MM.1S (cell line): Measurements from ENCODE around the gene NRXN3.
"Not testable (repeated sequence)": the region's sequence is repeated elsewhere in the genome, so short reads cannot be mapped to it uniquely, and the experiment has no call there.

Experiments used
- DNase-seq: peaks from one replicate; pipeline ENCODE4 v3.0.0-alpha.2; 2015
- H2AFZ ChIP-seq: fragments of 300-600 bp; sonication (generic); 2 replicates; pipeline ENCODE4 v1.6.0; 2016; ENCODE audit warnings: antibody characterized with exemption, low read length
- H3F3A ChIP-seq: fragments of 300-600 bp; sonication (generic); 2 replicates; pipeline ENCODE4 v1.6.1; 2016; ENCODE audit warnings: mild to moderate bottlenecking, antibody characterized with exemption, low read length, moderate library complexity, mixed read lengths; ENCODE audit not compliant: insufficient read depth
- H3K27ac ChIP-seq: fragments of 300-600 bp; sonication (generic); 2 replicates; pipeline ENCODE4 v1.5.1; 2016; ENCODE audit warnings: mild to moderate bottlenecking, low read length
- H3K27me3 ChIP-seq: fragments of 300-600 bp; sonication (generic); replicated peaks from 2 replicates; pipeline ENCODE4 v1.6.0; 2016; ENCODE audit warnings: low read length; ENCODE audit not compliant: insufficient read depth
- H3K36me3 ChIP-seq: fragments of 300-600 bp; sonication (generic); replicated peaks from 2 replicates; pipeline ENCODE4 v1.6.1; 2016; ENCODE audit warnings: mild to moderate bottlenecking, low read length, mixed read lengths; ENCODE audit not compliant: insufficient read depth
- H3K4me1 ChIP-seq: fragments of 300-600 bp; sonication (generic); 2 replicates; pipeline ENCODE4 v1.6.1; 2016; ENCODE audit warnings: low read length, mixed read lengths
- H3K4me2 ChIP-seq: fragments of 300-600 bp; sonication (generic); 2 replicates; pipeline ENCODE4 v1.6.0; 2016; ENCODE audit warnings: low read depth, low read length
- H3K4me3 ChIP-seq: fragments of 300-600 bp; sonication (generic); 2 replicates; pipeline ENCODE4 v1.5.1; 2016; ENCODE audit warnings: low read length, mixed read lengths
- H3K79me2 ChIP-seq: fragments of 300-600 bp; sonication (generic); 2 replicates; pipeline ENCODE4 v1.6.1; 2016; ENCODE audit warnings: mixed run types, low read length, mixed read lengths
- H3K9ac ChIP-seq: fragments of 300-600 bp; sonication (generic); 2 replicates; pipeline ENCODE4 v1.6.1; 2016; ENCODE audit warnings: low read length, mixed read lengths
- H3K9me2 ChIP-seq: fragments of 300-600 bp; sonication (generic); replicated peaks from 2 replicates; pipeline ENCODE4 v1.6.1; 2016; ENCODE audit warnings: mild to moderate bottlenecking, low read length, mixed read lengths; ENCODE audit not compliant: insufficient read depth
- H3K9me3 ChIP-seq: fragments of 300-600 bp; sonication (generic); replicated peaks from 2 replicates; pipeline ENCODE4 v1.6.1; 2016; ENCODE audit warnings: mild to moderate bottlenecking, low read length, mixed read lengths; ENCODE audit not compliant: insufficient read depth
- H4K20me1 ChIP-seq: fragments of 300-600 bp; sonication (generic); 2 replicates; pipeline ENCODE4 v1.6.1; 2016; ENCODE audit warnings: mild to moderate bottlenecking, low read length, moderate library complexity, mixed read lengths; ENCODE audit not compliant: insufficient read depth
- EZH2 ChIP-seq: fragments of 300-600 bp; sonication (generic); optimal IDR thresholded peaks from 2 replicates; pipeline ENCODE3; 2017; ENCODE audit warnings: low read depth, mild to moderate bottlenecking, antibody characterized with exemption, low read length, mixed read lengths
- EZH2phosphoT487 ChIP-seq: fragments of 300-600 bp; sonication (generic); IDR thresholded peaks from 2 replicates; pipeline ENCODE4 v1.6.1; 2018; ENCODE audit warnings: antibody characterized with exemption, low read length
- TF ChIP-seq, protein P1 (sequence below): fragments of 300-600 bp; sonication (generic); IDR thresholded peaks from 2 replicates; pipeline ENCODE4 v1.5.1; 2016; ENCODE audit warnings: antibody characterized with exemption, low read length, mixed read lengths

The NRXN3 gene

DNA sequence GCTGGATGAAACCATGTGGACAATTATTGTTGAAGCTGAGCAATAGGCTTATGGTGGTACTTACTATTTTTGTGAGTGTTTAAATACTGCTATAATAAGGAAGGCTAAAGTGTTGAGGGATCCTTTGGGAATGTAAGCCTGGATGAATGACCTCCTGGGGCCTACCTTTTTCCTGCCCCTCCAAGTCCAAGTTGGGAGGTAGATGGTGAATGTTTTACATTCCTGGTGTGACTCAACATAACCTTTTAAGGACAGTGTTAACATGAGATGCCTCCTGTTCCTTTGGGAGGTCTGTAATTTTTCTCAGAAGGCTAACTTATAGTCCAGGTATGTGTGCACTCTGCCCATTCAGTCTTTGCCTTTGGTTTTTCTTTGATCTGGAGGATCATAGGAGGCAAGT, 315.9 kb downstream of the NRXN3 start:
- no peaks in the 10 kb centered on the region for H3K79me2 ChIP-seq
- no peak for TF ChIP-seq EZH2
- no peak for TF ChIP-seq EZH2phosphoT487
- TF ChIP-seq, protein P1, sequence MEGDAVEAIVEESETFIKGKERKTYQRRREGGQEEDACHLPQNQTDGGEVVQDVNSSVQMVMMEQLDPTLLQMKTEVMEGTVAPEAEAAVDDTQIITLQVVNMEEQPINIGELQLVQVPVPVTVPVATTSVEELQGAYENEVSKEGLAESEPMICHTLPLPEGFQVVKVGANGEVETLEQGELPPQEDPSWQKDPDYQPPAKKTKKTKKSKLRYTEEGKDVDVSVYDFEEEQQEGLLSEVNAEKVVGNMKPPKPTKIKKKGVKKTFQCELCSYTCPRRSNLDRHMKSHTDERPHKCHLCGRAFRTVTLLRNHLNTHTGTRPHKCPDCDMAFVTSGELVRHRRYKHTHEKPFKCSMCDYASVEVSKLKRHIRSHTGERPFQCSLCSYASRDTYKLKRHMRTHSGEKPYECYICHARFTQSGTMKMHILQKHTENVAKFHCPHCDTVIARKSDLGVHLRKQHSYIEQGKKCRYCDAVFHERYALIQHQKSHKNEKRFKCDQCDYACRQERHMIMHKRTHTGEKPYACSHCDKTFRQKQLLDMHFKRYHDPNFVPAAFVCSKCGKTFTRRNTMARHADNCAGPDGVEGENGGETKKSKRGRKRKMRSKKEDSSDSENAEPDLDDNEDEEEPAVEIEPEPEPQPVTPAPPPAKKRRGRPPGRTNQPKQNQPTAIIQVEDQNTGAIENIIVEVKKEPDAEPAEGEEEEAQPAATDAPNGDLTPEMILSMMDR = no peak
- H3K4me1 ChIP-seq = no peaks in the 10 kb centered on the region
- no peaks in the 10 kb centered on the region for H4K20me1 ChIP-seq
- no peak overlapping the region for H3K4me3 ChIP-seq
- H3K27me3 ChIP-seq = no peaks in the 10 kb centered on the region
- H3K27ac ChIP-seq = no peak overlapping the region
- H2AFZ ChIP-seq = no peak overlapping the region
- DNase-seq = no peak
- H3K9ac ChIP-seq = no peak overlapping the region
- no peaks in the 10 kb centered on the region for H3F3A ChIP-seq
- no peaks in the 10 kb centered on the region for H3K9me3 ChIP-seq
- no peaks in the 10 kb centered on the region for H3K36me3 ChIP-seq
- no peak overlapping the region for H3K4me2 ChIP-seq
- no peaks in the 10 kb centered on the region for H3K9me2 ChIP-seq

GRCh38 chr14:78486621-78487020, 316.4 kb downstream of the NRXN3 start:
- TF ChIP-seq, protein P1 = no peak
- Histone ChIP-seq H3K4me2 (no peak overlapping the region), H3K9me2 (no peaks in the 10 kb centered on the region), H3K27ac (no peak overlapping the region), H2AFZ (no peak overlapping the region), H3K36me3 (no peaks in the 10 kb centered on the region), H3K9me3 (no peaks in the 10 kb centered on the region), H3F3A (no peaks in the 10 kb centered on the region), H3K79me2 (no peaks in the 10 kb centered on the region), H3K4me1 (no peaks in the 10 kb centered on the region), H4K20me1 (no peaks in the 10 kb centered on the region), H3K9ac (no peak overlapping the region), H3K27me3 (no peaks in the 10 kb centered on the region), H3K4me3 (no peak overlapping the region)
- no peak for DNase-seq

- H3K79me2 ChIP-seq = not testable (repeated sequence)
Measured at GRCh38 chr14:78487573-78487972, 317.4 kb downstream of the NRXN3 start.

DNA sequence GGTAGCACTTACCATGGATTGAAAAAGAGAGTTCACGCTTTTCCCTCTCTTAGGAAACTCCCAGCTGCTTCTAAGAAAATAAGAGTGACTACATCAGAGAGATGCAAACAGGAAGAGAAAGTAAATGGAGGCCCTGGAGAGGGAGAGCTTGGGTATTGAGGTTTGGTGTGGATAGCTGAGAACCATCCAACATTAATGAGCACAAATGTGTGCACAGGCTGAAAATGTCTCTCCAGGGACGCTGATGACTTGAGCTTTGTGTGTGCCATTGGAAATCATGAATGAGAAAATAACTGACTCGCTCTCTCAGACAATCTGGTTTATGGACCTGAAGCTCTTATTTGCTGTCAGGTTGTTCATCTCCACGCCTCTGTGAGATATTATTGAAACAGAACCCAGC, 318.8 kb downstream of the NRXN3 start:
- no peaks in the 10 kb centered on the region for H3K27me3 ChIP-seq
- no peaks in the 10 kb centered on the region for H3K36me3 ChIP-seq
- no peak overlapping the region for H3K4me3 ChIP-seq
- H3K9me3 ChIP-seq = no peaks in the 10 kb centered on the region
- H3K4me2 ChIP-seq = no peak overlapping the region
- no peak overlapping the region for H2AFZ ChIP-seq
- no peaks in the 10 kb centered on the region for H3K4me1 ChIP-seq
- no peak overlapping the region for H3K27ac ChIP-seq
- DNase-seq = no peak
- TF ChIP-seq, protein P1 = no peak
- TF ChIP-seq EZH2 = no peak
- no peak for TF ChIP-seq EZH2phosphoT487
- no peaks in the 10 kb centered on the region for H3K9me2 ChIP-seq
- H3K9ac ChIP-seq = no peak overlapping the region
- H3K79me2 ChIP-seq = no peaks in the 10 kb centered on the region
- H4K20me1 ChIP-seq = no peaks in the 10 kb centered on the region
- H3F3A ChIP-seq = no peaks in the 10 kb centered on the region

More at GRCh38 chr14:78487573-78487972, 317.4 kb downstream of the NRXN3 start:
- not testable (repeated sequence) for H3F3A ChIP-seq, H3K4me1 ChIP-seq, H3K27ac ChIP-seq, H4K20me1 ChIP-seq, DNase-seq, H3K9me2 ChIP-seq, H3K9me3 ChIP-seq, H3K36me3 ChIP-seq, H2AFZ ChIP-seq, H3K9ac ChIP-seq, H3K4me3 ChIP-seq, H3K27me3 ChIP-seq, H3K4me2 ChIP-seq
